ENCODE measurements around the gene MESD. TPM values are rescaled to one million over a fixed set of nuclear protein-coding genes. Genes with fewer than 3 reads are reported as not detected.

The MESD gene
- total RNA-seq, 4 donors from 2014 or later: 21.2 to 43.8 (median 35.1) TPM

DNA sequence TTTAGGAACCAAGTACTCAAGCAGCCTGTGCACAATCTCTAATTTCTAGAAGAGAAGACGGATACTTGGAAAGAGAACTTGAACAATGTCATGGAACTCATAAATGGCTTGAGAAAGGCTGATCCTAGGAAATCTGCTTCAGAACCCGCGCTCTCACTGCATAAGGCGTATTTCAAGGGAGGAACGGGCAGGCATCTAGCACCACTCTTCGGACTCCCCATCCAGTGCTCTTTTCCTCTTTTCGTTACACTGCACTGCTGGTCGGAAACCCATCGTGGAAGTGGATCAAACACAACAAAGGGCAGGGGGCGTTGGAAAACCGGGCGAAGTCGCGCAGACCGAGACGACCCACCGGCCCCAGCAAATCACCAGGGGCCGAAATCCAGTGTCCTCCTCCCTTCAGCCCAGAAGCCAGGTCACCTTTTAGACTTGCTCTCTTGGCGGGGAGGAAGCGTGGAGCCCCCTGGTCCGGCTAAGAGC lies 10.6 kb upstream of the MESD start:
- Histone ChIP-seq H3K9me3 (peaks cover 0 to 4% (median 0%) of the 10 kb centered on the region in 4 donors), H3K27ac (peak overlapping the region; percentile 95 to 98 (median 96)), H3K27me3 (no peaks in the 10 kb centered on the region), H3K36me3 (peaks cover 0 to 23% (median 5%) of the 10 kb centered on the region in 3 donors), H3K4me1 (peaks cover 0 to 48% (median 28%) of the 10 kb centered on the region in 4 donors), H3K4me3 (peak overlapping the region; percentile 74 to 98 (median 87))
- no peak for TF ChIP-seq EP300 (IDR thresholded peaks at IDR 0.05)
- no peak for TF ChIP-seq POLR2A (IDR thresholded peaks at IDR 0.05)
- no peak for TF ChIP-seq CTCF (IDR thresholded peaks at IDR 0.05)
- DNase-seq (ENCODE audit: low spot score in 2 of 2): no peak
- WGBS, 2 donors: 5 to 9% methylated on average over 14 to 20 of the region's 21 CpGs

GRCh38 chr15:80999623-81000036 lies 10.0 kb upstream of the MESD start:
- Histone ChIP-seq H3K27ac (peak overlapping the region in 3 of 4 donors; percentile 96 to 98 (median 97)), H3K4me1 (peaks cover 0 to 42% (median 24%) of the 10 kb centered on the region in 4 donors), H3K4me3 (peak overlapping the region in 3 of 4 donors; percentile 74 to 98 (median 94)), H3K27me3 (no peaks in the 10 kb centered on the region), H3K9me3 (peaks cover 0 to 4% (median 0%) of the 10 kb centered on the region in 4 donors), H3K36me3 (peaks cover 0 to 23% (median 5%) of the 10 kb centered on the region in 3 donors)
- 67 to 75% methylated on average over 13 of the region's 13 CpGs for WGBS, 2 donors
- DNase-seq (ENCODE audit: low spot score in 2 of 2): no peak
- TF ChIP-seq CTCF (IDR thresholded peaks at IDR 0.05) (no peak), POLR2A (IDR thresholded peaks at IDR 0.05) (no peak), EP300 (IDR thresholded peaks at IDR 0.05) (no peak)

DNA sequence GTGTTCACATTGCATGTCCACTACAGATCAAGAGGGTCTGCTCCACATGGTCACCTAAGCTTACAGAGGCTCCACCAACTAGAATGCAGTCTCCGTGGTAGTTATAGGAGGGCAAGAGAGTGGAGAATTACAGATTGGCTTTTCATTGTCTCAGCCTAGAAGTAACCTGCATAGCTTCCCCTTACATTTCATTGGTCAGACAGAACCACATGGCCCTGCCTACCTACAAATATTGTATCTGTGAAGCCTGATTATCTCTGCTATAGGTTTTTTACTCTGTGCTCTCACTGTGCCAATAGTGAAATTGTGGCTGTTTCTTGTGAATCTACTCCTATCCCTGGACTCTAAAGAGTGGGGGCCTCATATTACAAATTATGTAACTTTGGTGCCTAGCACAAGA lies 8.6 kb upstream of the MESD start:
- no peaks in the 10 kb centered on the region for H3K27me3 ChIP-seq
- H3K9me3 ChIP-seq: peaks cover 0 to 4% (median 0%) of the 10 kb centered on the region in 4 donors
- H3K4me3 ChIP-seq: no peak overlapping the region
- no peak for DNase-seq (ENCODE audit: low spot score in 2 of 2)
- TF ChIP-seq EP300 (IDR thresholded peaks at IDR 0.05): no peak
- TF ChIP-seq CTCF (IDR thresholded peaks at IDR 0.05): no peak
- TF ChIP-seq POLR2A (IDR thresholded peaks at IDR 0.05): no peak
- peak overlapping the region in 3 of 4 donors; percentile 38 to 57 (median 54) for H3K27ac ChIP-seq
- H3K36me3 ChIP-seq: peaks cover 0 to 12% (median 5%) of the 10 kb centered on the region in 3 donors
- H3K4me1 ChIP-seq: peaks cover 0 to 28% (median 13%) of the 10 kb centered on the region in 4 donors
- 87 to 91% methylated on average over 1 of the region's 1 CpG for WGBS, 2 donors

DNA sequence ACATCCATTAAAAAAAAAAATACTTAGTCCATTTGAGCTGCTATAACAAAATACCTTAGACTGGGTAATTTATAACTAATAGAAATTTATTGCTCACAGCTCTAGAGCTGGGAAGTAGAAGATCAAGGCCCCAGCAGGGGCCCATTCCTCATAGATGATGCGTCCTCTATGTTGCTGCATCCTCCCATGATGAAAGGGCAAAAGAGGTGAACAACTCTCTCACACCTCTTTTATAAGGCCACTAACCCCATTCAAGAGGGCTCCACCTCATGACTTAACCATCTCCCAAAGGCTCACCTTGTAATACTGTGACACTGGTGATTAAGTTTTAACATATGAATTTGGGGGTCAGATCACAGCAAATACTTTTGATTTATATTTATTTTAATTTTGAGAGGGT lies 8.1 kb upstream of the MESD start:
- 96% methylated on average over 1 of the region's 1 CpG for WGBS, 2 donors
- no peaks in the 10 kb centered on the region for H3K27me3 ChIP-seq
- H3K27ac ChIP-seq: no peak overlapping the region

More for the DNA sequence above, 8.1 kb upstream of the MESD start:
- H3K9me3 ChIP-seq: peaks cover 0 to 4% (median 0%) of the 10 kb centered on the region in 4 donors
- no peak overlapping the region for H3K4me3 ChIP-seq
- peaks cover 0 to 7% (median 1%) of the 10 kb centered on the region in 3 donors for H3K36me3 ChIP-seq
- peaks cover 0 to 23% (median 8%) of the 10 kb centered on the region in 4 donors for H3K4me1 ChIP-seq
- no peak for DNase-seq (ENCODE audit: low spot score in 2 of 2)
- no peak for TF ChIP-seq EP300 (IDR thresholded peaks at IDR 0.05)
- no peak for TF ChIP-seq POLR2A (IDR thresholded peaks at IDR 0.05)
- TF ChIP-seq CTCF (IDR thresholded peaks at IDR 0.05): no peak
